Lung (tissue), 12 donors: ENCODE results near the gene FAM110D. TPM values are rescaled to one million over a fixed set of nuclear protein-coding genes. Genes with fewer than 3 reads are reported as not detected.

Experiments
- ATAC-seq: fragments of 200-7000 bp; cut with Tn5 transposase; one replicate; pipeline ENCODE4 v1.9.1; 2020; ENCODE audit warnings: moderate number of reproducible peaks; ENCODE audit not compliant: insufficient read depth, low FRiP score
- DNase-seq, 3 donors: peaks; one replicate each; pipeline ENCODE4 v3.0.0-alpha.2; 2013 to 2017
- H3K27ac ChIP-seq, 2 donors: one replicate each; pipeline ENCODE4 v1.5.1; 2013; ENCODE audit warnings: mild to moderate bottlenecking in 2 of 2, moderate library complexity in 2 of 2, control low read depth in 1 of 2, inconsistent platforms in 1 of 2, low read depth in 1 of 2, low read length in 1 of 2
- H3K27me3 ChIP-seq, 3 donors: one replicate each; pipeline ENCODE4 v1.5.1; 2013; ENCODE audit warnings: low read length in 2 of 3; ENCODE audit not compliant: control insufficient read depth in 3 of 3, insufficient read depth in 3 of 3
- H3K36me3 ChIP-seq, 4 donors: one replicate each; pipeline ENCODE4 v1.5.1; 2013; ENCODE audit warnings: low read length in 4 of 4, mild to moderate bottlenecking in 1 of 4, moderate library complexity in 1 of 4; ENCODE audit not compliant: control insufficient read depth in 4 of 4, insufficient read depth in 4 of 4
- H3K4me1 ChIP-seq, 5 donors: one replicate each; pipeline ENCODE4 v1.5.1; 2013; ENCODE audit warnings: low read length in 5 of 5, mild to moderate bottlenecking in 2 of 5, moderate library complexity in 1 of 5; ENCODE audit not compliant: control insufficient read depth in 5 of 5, insufficient read depth in 5 of 5
- H3K4me3 ChIP-seq: one replicate; pipeline ENCODE4 v1.5.1; 2013; ENCODE audit warnings: mild to moderate bottlenecking, control low read depth, moderate library complexity
- H3K9ac ChIP-seq, 2 donors: one replicate each; pipeline ENCODE4 v1.5.1; 2013; ENCODE audit warnings: low read length in 2 of 2, control low read depth in 1 of 2; ENCODE audit not compliant: insufficient read depth in 1 of 2
- H3K9me3 ChIP-seq, 4 donors: one replicate each; pipeline ENCODE4 v1.5.1; 2013; ENCODE audit warnings: low read length in 3 of 4, mild to moderate bottlenecking in 1 of 4, moderate library complexity in 1 of 4; ENCODE audit not compliant: control insufficient read depth in 4 of 4, insufficient read depth in 3 of 4
- CTCF ChIP-seq: IDR thresholded peaks from 2 replicates; pipeline ENCODE4 v1.5.1; 2012; ENCODE audit warnings: mild to moderate bottlenecking; ENCODE audit errors: control extremely low read depth, extremely low read depth
- WGBS, 2 donors: extraction: QIAGEN DNeasy Blood & Tissue Kit; methylation state at CpG; one replicate each; pipeline ENCODE4 v1.1.7; 2013; 5-methylcytosine and 5-hydroxymethylcytosine counted together
- polyA plus RNA-seq, 2 donors: library from polyadenylated mRNA; stranded (reverse); fragments of 200-250 nt; gene quantifications; one replicate each; pipeline ENCODE4 v1.2.1, GENCODE V29; 2013
- total RNA-seq, 2 donors: library from RNA; depleted of rRNA in 1 of 2; stranded (reverse); fragments of >200 nt in 1 of 2; gene quantifications; one replicate each; pipeline ENCODE4 v1.2.1, GENCODE V29; 2014 to 2021
- donor health status: control.
- donor health status: control.
- donor health status: Bipolar disorder and iron deficiency.
- donor health status: healthy.
- donor health status: DM: yes; HTN: yes; CAD: no.

FAM110D gene
- total and polyA plus RNA-seq, 4 donors, result 1.1 to 3.4 (median 3.1) TPM

GRCh38 chr1:26164861-26165842, 6.3 kb downstream of the FAM110D start:
- H3K9me3 ChIP-seq, result no peaks in the 10 kb centered on the region
- 64 to 67% methylated on average over 19 of the region's 19 CpGs for WGBS, 2 donors
- no peaks in the 10 kb centered on the region for H3K36me3 ChIP-seq
- H3K4me3 ChIP-seq, result no peak overlapping the region
- peaks cover 0 to 26% (median 5%) of the 10 kb centered on the region in 5 donors for H3K4me1 ChIP-seq
- H3K27me3 ChIP-seq, result no peaks in the 10 kb centered on the region
- no peak overlapping the region for H3K9ac ChIP-seq
- H3K27ac ChIP-seq, result no peak overlapping the region
- TF ChIP-seq CTCF, result no peak
- ATAC-seq (no peak), DNase-seq (peak in 2 of 3 donors; percentile 52 to 55)

- Histone ChIP-seq H3K4me3 (no peak overlapping the region), H3K27ac (no peak overlapping the region), H3K9ac (no peak overlapping the region), H3K4me1 (peaks cover 0 to 24% (median 5%) of the 10 kb centered on the region in 5 donors), H3K9me3 (no peaks in the 10 kb centered on the region), H3K36me3 (peaks cover 0 to 3% (median 0%) of the 10 kb centered on the region in 4 donors), H3K27me3 (no peaks in the 10 kb centered on the region)
- TF ChIP-seq CTCF, result no peak
- WGBS, 2 donors, result 79 to 87% methylated on average over 4 of the region's 4 CpGs
- ATAC-seq (no peak), DNase-seq (no peak)
Observed at GRCh38 chr1:26166719-26167281, 7.9 kb downstream of the FAM110D start.

- WGBS, 2 donors, result 72 to 81% methylated on average over 5 of the region's 5 CpGs
- no peak for ATAC-seq
- Histone ChIP-seq H3K36me3 (peaks cover 0 to 3% (median 0%) of the 10 kb centered on the region in 4 donors), H3K27me3 (no peaks in the 10 kb centered on the region), H3K4me1 (peaks cover 0 to 21% (median 5%) of the 10 kb centered on the region in 5 donors), H3K9me3 (no peaks in the 10 kb centered on the region), H3K4me3 (peak within 1 kb of the TSS; percentile 76), H3K9ac (peak within 1 kb of the TSS in 1 of 2 donors; percentile 59), H3K27ac (peak within 1 kb of the TSS; percentile 76 to 79)
- TF ChIP-seq CTCF, result no peak
- no peak for DNase-seq
Observed at GRCh38 chr1:26168410-26169197, 9.7 kb downstream of the FAM110D start, which contains the start of gene C1orf232. Gene C1orf232, minus strand, starts transcription at chr1:26168963. Its CDS starts 464 bp downstream, at chr1:26168499.
